Right renal pelvis (tissue), 4 donors: ENCODE data around the gene OSBPL9. TPM values are rescaled to one million over a fixed set of nuclear protein-coding genes. Genes with fewer than 3 reads are reported as not detected.
A peak's percentile ranks its signal among the peaks of the same experiment; 100 is the strongest.
"Not testable (repeated sequence)": the region's sequence is repeated elsewhere in the genome, so short reads cannot be mapped to it uniquely, and the experiment has no call there.

Experiments
- DNase-seq, 4 donors: peaks; one replicate each; pipeline ENCODE4 v3.0.0-alpha.2; 2013; ENCODE audit warnings: low read depth in 4 of 4, low spot score in 3 of 4, missing footprints in 1 of 4
- polyA plus RNA-seq, 4 donors: library from polyadenylated mRNA; unstranded; fragments of 120-200 nt; gene quantifications; one replicate each; pipeline ENCODE4 v1.2.1, GENCODE V29; 2013; ENCODE audit not compliant: insufficient read length in 4 of 4

The OSBPL9 gene
- polyA plus RNA-seq, 4 donors: 116 to 150 (median 146) TPM

DNA sequence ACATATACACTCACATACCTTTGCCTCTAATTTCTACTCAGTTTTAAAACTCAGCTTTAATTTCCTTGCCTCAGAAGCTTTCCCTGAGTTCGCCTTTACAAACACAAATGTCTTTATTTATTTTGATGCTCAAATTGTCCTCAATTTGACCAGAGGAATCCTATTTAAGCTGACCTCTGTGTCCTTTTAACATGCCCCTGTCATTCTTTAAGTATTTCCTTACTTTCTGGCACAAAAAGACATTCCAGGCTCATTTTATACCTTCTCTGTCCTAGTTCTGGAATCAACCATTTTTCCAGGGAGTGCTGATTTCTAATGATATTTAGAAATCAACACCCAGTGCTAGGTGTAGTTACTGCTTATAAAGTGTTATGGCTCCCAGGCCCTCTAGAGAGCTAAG lies 82.5 kb downstream of the OSBPL9 start:
- no peak for DNase-seq

DNA sequence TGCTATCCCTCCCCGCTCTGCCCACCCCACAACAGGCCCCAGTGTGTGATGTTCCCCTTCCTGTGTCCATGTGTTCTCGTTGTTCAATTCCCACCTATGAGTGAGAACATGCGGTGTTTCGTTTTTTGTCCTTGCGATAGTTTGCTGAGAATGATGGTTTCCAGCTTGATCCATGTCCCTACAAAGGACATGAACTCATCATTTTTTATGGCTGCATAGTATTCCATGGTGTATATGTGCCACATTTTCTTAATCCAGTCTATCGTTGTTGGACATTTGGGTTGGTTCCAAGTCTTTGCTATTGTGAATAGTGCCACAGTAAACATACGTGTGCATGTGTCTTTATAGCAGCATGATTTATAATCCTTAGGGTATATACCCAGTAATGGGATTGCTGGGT lies 84.9 kb downstream of the OSBPL9 start:
- not testable (repeated sequence) for DNase-seq

DNA sequence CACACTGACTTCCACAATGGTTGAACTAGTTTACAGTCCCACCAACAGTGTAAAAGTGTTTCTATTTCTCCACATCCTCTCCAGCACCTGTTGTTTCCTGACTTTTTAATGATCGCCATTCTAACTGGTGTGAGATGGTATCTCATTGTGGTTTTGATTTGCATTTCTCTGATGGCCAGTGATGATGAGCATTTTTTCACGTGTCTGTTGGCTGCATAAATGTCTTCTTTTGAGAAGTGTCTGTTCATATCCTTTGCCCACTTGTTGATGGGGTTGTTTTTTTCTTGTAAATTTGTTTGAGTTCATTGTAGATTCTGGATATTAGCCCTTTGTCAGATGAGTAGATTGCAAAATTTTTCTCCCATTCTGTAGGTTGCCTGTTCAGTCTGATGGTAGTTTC lies 85.3 kb downstream of the OSBPL9 start:
- not testable (repeated sequence) for DNase-seq

DNA sequence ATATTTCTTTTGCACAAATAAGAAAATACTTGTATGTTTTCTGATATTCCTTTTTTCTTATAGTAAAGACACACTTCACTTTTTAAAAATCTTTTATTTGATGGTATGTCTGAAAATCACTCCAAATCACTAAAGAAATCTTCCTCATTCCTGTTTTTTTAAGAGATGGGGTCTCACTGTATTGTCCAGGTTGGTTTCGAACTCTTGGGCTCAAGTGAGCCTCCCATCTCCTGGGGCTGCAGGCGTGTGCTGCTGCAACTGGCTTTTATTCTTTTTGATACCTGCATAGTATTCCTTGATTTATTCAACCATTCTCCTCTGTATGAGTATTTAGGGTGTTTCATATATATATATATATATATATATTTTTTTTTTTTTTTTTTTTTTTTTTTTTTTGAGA lies 88.1 kb downstream of the OSBPL9 start:
- no peak for DNase-seq

DNA sequence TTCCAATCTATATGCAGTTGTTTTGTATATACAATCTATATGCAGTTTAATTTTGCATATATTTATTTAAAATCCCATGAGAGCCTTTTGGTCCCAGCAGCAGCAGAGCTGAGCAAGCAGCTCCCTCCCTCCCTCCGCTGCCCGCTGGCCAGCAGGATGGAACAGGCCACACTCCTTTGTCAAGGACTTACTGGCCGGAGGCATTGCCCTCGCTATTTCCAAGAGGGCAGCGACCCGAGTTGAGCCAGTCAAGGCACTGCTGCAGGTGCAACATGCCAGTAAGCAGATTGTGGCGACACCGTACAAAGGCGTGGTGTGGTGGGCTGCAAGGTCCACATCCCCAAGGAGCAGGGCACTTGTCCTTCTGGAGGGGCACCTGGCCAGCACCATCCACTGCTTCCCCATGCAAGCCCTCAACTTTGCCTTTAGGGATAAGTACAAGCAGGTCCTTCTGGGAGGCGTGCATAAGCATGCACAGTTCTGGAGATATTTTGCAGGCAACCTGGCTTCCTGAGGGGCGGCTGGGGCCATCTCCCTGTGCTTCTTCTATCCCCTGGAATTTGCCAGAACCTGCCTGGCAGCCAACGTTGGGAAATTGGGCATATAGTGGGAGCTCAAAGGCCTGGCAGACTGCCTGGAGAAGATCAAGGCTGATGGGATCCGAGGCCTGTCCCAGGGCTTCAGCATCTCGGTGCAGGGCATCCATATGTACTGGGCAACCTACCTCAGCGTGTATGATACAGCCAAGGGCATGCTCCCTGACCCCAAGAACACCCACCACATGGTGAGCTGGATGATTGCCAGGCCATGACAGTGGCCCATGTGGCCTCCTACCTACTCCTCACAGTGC lies 92.2 kb downstream of the OSBPL9 start:
- no peak for DNase-seq

DNA sequence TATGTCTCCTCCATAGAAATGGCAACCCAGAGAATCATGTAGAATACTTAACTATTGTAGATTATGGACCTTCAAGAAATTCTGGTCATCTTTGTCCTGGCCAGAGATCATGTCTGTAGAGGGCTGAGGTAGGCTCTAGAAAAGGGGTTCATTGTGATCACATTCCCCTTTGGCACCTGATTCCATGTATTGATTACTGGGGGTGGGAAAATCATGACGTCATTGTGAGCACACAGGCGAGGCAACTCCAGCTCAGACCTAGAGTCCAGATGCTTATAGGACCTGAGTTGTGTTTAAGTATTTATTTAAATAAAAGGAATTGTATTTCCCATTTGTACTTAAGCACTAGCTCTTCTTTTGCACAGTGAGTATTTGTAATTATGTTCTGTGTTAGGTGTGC lies 93.1 kb downstream of the OSBPL9 start:
- no peak for DNase-seq

DNA sequence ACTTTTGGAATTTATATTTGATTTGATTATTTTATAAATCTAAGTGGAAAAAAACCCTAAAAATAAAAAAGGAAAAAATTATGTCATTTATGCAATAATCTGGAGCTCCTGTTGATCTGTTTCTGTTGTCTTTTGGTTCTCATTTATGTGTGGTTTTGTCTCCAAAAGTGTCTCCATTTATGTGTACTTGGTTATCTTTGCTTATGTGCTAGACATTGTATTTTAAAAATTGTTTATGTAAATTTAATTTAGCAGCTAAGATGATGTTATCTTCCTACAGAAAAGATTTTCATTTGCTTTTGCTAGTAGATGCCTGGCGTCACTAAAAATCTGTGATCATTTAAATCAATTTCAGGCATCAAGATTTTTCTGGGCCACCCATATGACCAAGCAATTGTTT lies 95.7 kb downstream of the OSBPL9 start:
- no peak for DNase-seq

DNA sequence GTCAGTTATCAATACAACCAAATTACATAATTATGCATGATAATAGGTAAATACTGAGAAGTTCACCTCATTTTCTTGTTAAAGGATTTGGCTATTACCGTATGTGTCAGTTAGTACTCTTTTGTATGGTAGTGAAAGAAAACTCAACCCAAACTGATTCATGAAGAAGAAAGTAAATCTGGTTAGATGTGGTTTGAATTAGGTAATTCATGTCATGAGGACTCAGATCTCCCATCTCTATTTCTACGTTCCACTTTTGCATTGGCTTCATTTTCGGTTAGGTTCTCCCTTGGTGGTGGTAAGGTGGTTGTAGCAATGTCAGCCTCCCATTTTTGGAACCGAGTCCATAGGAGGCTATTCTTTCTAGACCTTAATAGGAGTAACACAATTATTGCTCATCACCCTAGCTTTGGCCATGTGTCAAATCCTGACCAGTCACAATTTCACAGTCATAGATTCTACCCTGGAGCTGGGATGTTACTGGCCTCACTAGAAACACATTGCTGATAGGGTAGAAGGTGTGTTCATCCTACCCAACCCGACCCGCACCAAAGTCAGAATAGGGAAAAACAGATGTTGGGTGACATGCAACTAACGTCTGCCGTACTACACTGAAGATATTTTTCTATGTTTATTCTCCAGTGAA lies 97.6 kb downstream of the OSBPL9 start:
- no peak for DNase-seq

DNA sequence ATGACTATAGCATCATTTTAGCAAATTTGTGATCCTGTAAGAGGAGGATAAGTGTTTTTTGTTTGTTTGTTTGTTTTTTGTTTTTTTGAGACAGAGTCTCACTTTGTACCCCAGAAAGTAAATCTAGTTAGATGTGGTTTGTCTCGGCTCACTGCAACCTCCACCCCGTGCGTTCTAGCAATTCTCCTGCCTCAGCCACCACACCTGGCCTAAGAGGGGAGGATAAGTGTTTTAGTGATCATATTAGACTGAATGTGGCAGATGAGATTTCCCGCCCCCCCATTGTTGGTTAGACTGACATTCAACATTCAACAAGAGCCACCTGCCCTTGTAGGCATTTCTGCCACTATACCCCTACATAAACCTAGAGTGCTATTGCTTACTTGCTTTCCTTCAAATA lies 98.5 kb downstream of the OSBPL9 start:
- no peak for DNase-seq

DNA sequence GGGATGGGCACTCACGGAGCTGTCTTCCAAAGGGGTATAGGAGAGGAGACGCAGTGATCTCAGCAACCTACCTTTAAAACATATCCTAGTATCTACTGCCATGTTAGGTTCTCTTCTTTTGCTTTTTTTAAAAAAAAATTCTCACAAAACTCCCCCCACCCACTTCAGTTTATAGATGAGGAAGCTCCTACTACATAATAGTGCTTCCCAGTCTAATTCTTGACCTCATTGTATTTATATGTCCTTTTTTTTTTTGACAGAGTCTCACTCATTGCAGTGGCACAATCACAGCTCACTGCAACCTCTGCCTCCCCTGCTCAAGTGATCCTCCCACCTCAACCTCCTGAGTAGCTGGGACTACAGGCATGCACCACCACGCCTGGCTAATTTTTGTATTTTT lies 99.9 kb downstream of the OSBPL9 start:
- DNase-seq: no peak

DNA sequence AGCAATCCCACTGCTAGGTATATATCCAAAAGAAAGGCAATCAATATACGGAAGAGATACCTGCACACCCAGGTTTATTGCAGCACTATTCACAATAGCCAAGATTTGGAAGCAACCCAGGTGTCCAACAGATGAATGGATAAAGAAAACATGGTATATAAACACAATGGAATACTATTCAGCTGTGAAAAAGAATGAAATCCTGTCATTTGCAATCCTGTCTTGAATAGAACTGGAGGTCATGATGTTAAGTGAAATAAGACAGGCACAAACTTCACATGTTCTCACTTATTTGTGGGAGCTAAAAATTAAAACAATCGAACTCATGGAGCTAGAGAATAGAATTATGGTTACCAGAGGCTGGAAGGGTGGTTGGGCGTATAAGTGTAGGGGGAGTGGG lies 101.0 kb downstream of the OSBPL9 start:
- DNase-seq: no peak

DNA sequence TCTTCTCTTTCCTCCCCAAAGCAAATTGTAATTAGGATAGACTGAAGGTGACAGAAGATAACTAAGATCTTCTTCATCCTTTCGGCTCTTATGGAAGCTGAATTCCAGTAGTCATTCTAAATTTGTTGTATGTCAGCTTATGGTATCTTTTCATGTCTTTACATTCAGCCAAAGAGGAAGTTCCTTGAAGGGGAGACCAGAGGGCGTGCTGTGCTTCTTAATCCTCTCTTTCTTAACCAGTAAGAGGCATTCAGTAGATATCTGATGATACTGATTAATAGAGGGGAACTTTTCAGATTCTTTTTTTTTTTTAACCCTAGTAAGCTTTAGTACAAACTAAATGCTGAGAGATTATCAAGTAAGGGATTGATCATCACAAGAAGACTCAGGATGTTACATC lies 102.3 kb downstream of the OSBPL9 start:
- no peak for DNase-seq

DNA sequence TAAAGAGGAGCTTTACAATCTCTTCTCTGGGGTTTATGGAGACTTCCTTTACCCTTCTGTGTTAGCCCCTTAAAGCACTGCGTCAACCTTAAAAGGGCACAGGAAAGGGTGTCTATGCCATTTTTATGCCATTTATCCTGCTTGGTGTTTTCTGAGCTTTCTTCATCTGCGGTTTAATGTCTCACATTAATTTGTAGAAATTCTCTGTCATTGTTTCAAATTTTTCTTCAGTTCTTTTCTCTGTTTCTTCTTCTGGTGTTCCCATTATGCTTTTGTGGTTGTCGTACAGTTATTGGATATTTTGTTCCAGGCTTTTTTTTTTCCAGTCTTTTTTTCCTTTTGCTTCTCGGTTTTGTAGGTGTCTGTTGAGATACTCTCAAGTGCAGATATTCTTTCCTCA lies 107.9 kb downstream of the OSBPL9 start:
- DNase-seq: no peak

DNA sequence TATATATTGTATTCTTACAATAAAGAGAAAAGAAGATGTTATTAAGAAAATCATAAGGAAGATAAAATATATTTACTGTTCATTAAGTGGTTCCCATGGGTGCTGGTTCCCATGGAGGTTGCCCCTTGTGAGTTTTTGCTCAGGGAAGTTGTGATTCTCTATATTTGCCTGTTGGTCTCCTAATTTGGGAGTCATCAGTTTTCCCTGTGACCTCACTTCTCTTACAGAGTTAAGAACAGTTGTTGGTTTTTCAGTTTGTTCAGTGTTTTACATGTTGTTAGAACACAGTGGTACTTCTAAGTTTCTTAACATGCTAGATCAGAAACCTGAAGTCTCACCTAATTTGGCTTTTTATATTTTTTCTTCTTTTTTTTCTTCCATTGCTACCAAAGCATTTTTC lies 109.2 kb downstream of the OSBPL9 start:
- DNase-seq: no peak

DNA sequence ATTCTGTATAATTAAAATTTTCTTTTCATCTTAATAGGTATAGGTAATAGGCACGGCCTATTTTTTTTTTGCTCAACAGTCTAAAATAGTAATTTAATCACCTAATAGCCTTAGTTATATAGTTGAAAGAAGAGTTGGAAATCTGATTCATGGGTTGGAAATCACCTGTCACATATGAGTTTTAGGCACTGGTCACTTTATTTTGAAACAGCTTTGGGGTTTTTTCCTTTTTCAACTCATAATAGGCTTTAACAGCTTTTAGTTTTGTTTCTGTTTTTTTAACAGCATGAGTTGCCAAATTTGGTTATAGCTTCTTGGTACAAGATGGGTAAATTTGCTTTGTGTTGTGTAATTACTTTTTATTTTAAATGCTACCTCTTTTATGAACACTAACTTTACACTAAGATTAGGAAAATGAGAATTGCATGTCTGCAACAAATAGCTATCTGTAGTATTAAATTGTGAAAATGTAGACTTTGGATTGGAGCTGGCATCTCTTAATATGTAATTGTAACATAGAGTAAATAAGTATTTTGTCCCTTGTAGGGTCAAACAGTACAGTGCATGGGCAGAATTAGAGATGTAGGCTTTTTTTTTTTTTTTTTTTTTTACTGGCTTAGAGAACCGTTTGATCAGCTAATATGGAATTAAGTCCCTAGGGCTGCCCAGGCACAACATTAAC lies 109.8 kb downstream of the OSBPL9 start:
- no peak for DNase-seq

DNA sequence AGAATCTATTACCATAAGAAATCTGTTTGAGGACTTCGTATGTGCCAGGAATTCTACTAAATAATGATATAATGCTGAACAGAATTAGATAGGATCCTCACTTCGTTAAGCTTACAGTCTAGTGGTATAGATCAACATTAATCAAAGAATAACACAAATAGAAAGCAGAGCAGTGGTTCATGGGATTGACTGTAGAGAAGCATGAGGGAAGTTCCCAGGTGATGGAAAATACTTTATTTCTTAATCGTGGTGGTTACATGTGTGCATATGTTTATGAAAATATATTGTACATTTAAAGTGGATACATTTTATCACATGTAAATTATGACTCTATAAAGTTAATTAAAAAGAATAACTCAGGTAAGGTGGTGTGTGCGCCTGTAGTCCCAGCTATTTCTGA lies 110.5 kb downstream of the OSBPL9 start:
- no peak for DNase-seq

DNA sequence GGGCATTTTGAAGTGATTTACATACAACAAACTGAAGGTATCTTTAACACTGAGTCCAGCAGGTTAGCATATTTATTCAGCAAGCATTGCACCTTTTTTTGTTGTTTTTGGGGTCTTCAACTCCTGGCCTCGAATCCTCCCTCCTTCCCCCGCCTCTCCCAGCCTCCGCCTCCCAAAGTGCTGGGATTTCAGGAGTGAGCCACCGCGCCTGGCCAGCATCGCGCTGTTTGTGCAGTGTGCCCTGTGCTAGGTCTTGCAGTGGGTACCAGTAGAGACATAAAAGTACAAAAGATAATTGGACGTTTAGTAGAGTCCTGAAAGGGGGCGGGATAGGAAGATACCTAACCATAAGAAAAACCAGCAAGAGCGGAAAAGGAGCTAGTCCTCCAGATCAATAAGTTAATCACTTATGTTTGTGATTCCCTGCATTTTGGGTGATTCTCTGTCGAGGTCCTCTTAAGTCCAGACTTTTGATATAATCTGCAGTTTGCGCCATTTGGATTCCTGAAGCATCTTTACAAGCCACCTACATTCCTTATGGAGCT lies 111.8 kb downstream of the OSBPL9 start:
- DNase-seq: no peak

DNA sequence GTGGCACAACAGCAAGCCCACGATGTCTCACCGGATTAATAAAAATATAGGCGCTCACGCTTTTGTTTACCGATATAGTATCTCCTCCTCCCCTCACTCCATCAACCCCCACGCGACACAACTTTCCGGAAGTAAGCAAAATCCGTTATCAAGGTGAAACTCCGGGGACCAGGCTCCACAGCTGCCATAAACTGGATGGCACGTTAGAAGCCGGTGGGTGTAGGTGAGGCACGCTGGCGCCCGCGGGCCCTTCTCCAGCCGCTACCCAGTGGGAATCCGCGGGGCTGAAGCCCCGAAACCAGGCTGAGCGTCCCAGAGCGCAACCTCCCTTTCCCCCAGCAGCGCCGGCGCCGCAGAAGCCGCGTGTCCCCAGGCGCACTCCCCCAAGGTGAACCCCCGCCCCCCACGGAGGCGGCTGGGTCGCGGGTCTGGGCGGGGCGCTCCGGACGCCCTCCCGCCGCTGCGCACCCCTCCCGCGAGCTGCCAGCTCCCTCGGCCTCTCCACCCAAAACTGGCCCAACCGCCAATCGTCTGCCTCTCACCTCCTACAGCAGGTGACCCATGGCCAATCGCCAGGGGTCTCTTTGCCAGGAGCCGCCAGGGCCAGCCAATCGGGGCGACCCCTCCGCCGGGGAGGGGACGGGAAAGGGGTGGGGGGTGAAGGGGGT lies 112.4 kb downstream of the OSBPL9 start:
- peak; percentile 68 to 88 (median 84) for DNase-seq

DNA sequence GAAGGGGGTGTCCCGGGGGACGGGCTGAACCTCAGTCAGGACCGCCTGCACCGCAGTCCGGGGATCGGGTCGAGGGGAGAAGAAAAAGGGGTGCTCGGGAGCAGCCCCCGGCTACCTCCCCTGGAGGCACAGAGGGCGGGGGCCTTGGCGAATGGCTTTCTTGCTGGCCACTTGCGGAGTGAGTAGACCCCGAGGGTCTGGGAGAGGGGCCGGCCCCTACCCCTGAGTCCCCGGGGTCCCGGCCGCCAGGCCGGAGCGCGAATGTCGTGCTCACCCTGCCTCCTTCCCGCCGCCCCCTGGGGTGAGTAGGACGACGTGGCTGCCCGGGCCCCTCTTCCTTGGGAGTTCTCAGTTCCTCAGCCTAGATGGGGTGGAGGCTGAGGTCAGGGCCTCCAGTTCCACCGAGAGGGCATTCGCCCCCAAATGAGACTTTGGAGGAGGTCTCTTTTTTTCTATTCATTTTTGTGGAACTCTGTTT lies 113.0 kb downstream of the OSBPL9 start:
- no peak for DNase-seq

DNA sequence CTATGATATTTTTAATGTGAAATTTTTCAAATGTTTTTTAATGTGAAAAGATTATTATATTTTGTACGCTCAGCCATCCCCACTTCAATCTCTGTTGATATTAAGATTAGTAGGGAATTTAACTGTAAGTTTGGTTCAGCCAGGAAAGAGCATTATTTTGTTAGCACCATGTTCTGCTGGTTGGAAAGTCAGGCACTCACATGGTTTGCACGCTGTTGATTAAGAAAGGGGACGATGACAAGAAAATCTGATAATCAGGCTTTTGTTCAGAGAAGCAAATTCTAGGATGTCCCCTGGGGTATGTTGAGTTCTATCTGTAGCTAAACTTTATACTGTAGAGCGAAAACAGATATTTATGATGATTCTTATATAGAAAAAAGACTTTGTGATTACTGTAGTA lies 115.1 kb downstream of the OSBPL9 start:
- no peak for DNase-seq
